ENCODE data around the gene IMMP1L.

Gene IMMP1L

DNA sequence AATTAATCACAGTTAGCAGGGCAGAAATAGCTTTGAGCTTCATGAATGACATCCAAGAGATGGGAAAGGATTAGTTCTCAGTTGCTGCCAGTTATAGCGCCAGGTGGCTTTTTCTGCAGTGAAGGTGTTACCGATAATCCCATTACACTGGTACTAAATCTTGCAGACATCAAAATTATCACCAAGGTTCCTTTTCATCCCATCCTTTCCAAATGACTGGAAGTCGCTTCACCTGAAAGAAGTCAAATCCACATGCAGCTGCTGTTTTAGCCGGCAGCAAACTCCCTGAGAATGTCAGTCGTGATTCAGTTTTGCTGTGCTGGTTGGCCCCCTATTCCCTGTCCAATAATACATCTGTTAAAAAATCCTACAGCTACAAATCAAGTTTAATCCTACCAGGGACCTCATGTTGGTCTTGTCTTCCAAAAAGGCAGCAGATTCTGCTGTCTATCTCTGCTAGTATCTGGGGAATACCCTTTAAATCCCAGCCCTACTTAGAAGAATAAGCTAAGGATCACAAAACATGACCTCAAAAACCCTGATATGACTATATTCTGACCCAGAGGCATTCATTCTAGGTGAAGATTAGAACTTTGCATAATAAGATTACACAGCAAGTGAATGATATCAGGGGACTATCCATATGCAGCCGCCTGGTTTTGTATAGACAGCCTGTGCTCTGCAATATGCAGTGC lies 31.7 kb downstream of the IMMP1L start:
- no peak for TF ChIP-seq CTCF (conservative IDR thresholded peaks at IDR 0.05; ENCODE audit: low read depth, low read length)
- H3K4me3 ChIP-seq (ENCODE audit: low read length): no peak overlapping the region
- DNase-seq (ENCODE audit: low read depth): no peak

DNA sequence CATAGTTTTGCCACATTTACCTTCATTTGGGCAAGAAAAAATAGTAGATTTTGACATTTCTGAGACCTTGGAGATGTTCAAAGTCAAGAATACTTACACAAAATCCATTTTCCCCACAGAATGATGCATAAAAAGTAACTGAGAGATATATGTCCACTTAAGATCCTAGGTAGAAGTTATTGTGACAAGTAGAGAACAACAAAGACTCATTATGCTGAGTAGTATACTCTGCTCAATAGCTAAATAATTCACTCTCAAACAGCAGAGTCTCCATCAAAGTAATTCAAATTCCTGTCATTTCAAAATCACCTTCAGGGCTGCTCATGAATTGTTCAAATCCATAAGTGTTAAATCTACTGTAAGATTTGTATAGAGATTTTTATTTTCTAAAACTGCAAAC lies 35.3 kb downstream of the IMMP1L start:
- TF ChIP-seq CTCF (conservative IDR thresholded peaks at IDR 0.05; ENCODE audit: low read depth, low read length): no peak
- no peak for DNase-seq (ENCODE audit: low read depth)
- no peak overlapping the region for H3K4me3 ChIP-seq (ENCODE audit: low read length)

DNA sequence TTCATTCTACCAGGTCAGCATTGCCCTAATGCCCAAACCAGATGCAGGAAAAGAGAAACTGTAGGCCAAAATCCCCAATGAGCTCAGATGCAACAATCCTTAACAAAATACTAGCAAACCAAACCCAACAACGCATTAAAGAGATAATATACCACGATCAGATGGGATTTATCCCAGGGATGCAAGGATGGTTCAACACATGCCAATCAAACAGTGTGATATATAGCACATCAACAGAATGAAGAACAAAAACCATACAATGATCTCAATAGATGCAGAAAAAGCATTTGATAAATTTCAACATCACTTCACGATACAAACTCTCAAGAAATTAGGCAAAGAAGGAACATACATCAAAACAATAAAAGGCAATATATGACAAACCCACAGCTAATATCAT lies 45.0 kb downstream of the IMMP1L start:
- DNase-seq (ENCODE audit: low read depth): no peak
- TF ChIP-seq CTCF (conservative IDR thresholded peaks at IDR 0.05; ENCODE audit: low read depth, low read length): no peak
- H3K4me3 ChIP-seq (ENCODE audit: low read length): no peak overlapping the region

DNA sequence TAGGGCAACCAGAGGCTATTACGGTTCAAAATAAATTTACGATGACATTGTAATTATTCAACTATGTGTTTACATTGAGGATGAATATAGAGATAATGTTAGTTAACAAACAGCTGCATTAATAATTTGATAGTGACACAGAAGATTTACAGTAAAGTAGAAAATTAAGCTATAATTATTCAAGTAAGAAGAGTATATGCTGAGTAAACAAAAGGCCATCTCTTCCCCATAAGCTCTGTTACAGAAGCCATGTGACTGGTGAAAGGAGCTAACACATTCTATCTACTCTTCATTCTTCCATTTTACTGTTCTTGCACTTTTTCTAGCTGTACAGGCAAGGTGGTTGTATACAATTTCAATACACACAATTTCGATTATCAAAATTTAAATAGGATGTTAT lies 54.2 kb downstream of the IMMP1L start:
- TF ChIP-seq CTCF (conservative IDR thresholded peaks at IDR 0.05; ENCODE audit: low read depth, low read length): no peak
- DNase-seq (ENCODE audit: low read depth): no peak
- H3K4me3 ChIP-seq (ENCODE audit: low read length): no peak overlapping the region

DNA sequence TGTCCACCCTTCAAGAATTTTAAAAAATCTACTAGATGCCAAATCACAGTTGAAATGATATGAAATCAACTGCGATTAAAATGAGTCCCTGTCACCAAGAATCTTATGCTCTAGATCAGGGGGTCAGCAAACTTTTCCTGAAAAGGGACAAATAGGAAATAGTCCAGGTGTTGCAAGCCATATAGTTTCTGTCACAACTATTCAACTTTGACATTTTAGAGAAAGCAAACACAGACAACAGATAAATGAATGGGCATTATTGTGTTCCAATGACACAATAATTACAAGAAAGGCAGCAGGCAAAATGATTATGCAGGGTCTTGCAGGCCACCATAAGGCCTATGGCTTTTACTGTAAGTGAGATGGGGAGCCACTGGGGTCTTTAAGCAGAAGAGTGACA lies 58.6 kb downstream of the IMMP1L start:
- H3K4me3 ChIP-seq (ENCODE audit: low read length): no peak overlapping the region
- no peak for TF ChIP-seq CTCF (conservative IDR thresholded peaks at IDR 0.05; ENCODE audit: low read depth, low read length)
- DNase-seq (ENCODE audit: low read depth): no peak

DNA sequence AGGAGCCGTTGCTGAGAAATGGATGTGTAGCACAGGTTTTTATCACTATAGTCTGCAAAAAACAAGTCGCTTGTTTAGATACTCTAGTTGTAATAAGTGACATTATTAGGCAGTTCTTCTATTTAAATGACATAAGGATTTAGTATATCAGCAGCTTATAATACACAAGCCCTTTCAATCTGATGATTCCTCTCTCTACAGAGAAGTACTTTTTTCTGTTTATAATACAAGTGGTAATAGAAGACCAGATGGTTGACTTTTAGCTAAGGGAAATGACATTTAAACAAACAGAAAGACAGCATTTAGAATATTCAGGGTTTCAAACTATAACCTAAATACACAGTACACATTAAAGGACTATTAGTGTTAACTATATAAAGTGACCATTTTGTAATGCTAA lies 60.4 kb downstream of the IMMP1L start:
- TF ChIP-seq CTCF (conservative IDR thresholded peaks at IDR 0.05; ENCODE audit: low read depth, low read length): no peak
- DNase-seq (ENCODE audit: low read depth): no peak
- H3K4me3 ChIP-seq (ENCODE audit: low read length): no peak overlapping the region

GRCh38 chr11:31445621-31446020 lies 63.8 kb downstream of the IMMP1L start:
- DNase-seq (ENCODE audit: low read depth): no peak
- TF ChIP-seq CTCF (conservative IDR thresholded peaks at IDR 0.05; ENCODE audit: low read depth, low read length): no peak
- no peak overlapping the region for H3K4me3 ChIP-seq (ENCODE audit: low read length)

Data from retinal pigment epithelial cell (primary cell).